A673 (cell line): ENCODE results near the gene MICAL3. TPM values are rescaled to one million over a fixed set of nuclear protein-coding genes. Genes with fewer than 3 reads are reported as not detected.

Experiments used
- BruUV-seq: library from RNA; stranded (reverse); fragments of 400-500 nt; replicated peaks from 2 replicates; lab custom pipeline; 2021; lab: Mats Ljungman, UMichigan
- CTCF ChIA-PET: fragments of 300-600 bp; sonication (Branson Sonifier 250); formaldehyde crosslinking; loops from one replicate; lab custom pipeline; 2022; ENCODE audit warnings: antibody characterized with exemption; lab: Charles Lee
- POLR2A ChIA-PET: fragments of 300-600 bp; sonication (Branson Sonifier 250); formaldehyde crosslinking; loops from one replicate; lab custom pipeline; 2022; ENCODE audit warnings: antibody characterized with exemption; ENCODE audit not compliant: low non-redundant PET; lab: Charles Lee
- DNase-seq: peaks from one replicate; pipeline ENCODE4 v3.0.0-alpha.2; 2015; ENCODE audit warnings: low spot score
- H3K27ac ChIP-seq: fragments of 200-600 bp; sonication (generic); 2 replicates; pipeline ENCODE4 v1.5.1; 2016; ENCODE audit warnings: mixed run types, low read depth, mild to moderate bottlenecking, mixed read lengths, antibody characterized with exemption, low read length; ENCODE audit not compliant: poor library complexity, severe bottlenecking
- H3K27me3 ChIP-seq: fragments of 200-600 bp; sonication (generic); replicated peaks from 2 replicates; pipeline ENCODE4 v1.6.1; 2017; ENCODE audit warnings: mixed run types, low read depth, mild to moderate bottlenecking, mixed read lengths, antibody characterized with exemption, low read length; ENCODE audit not compliant: insufficient read depth, poor library complexity
- H3K36me3 ChIP-seq: fragments of 200-600 bp; sonication (generic); 2 replicates; pipeline ENCODE4 v1.6.1; 2016; ENCODE audit warnings: mixed run types, mild to moderate bottlenecking, mixed read lengths, antibody characterized with exemption, low read length; ENCODE audit not compliant: insufficient read depth, poor library complexity, severe bottlenecking
- H3K4me1 ChIP-seq: fragments of 200-600 bp; sonication (generic); 2 replicates; pipeline ENCODE4 v1.6.1; 2017; ENCODE audit warnings: mixed run types, mild to moderate bottlenecking, mixed read lengths, antibody characterized with exemption, low read length; ENCODE audit not compliant: insufficient read depth, poor library complexity, severe bottlenecking
- H3K4me3 ChIP-seq: fragments of 200-600 bp; sonication (generic); 2 replicates; pipeline ENCODE4 v1.5.1; 2016; ENCODE audit warnings: low read depth, mixed run types, mild to moderate bottlenecking, mixed read lengths, low read length; ENCODE audit not compliant: poor library complexity, severe bottlenecking
- H3K9me3 ChIP-seq: fragments of 200-600 bp; sonication (generic); 2 replicates; pipeline ENCODE4 v1.6.1; 2016; ENCODE audit warnings: mixed run types, low read depth, mild to moderate bottlenecking, mixed read lengths, antibody characterized with exemption, low read length; ENCODE audit not compliant: poor library complexity, severe bottlenecking
- CTCF ChIP-seq: fragments of 300-800, 200-600 bp; sonication (generic); conservative IDR thresholded peaks from 2 replicates; pipeline ENCODE4 v1.5.1; 2017; ENCODE audit warnings: low read depth, mild to moderate bottlenecking, antibody characterized with exemption, low read length, moderate library complexity, mixed read lengths
- EZH2 ChIP-seq: fragments of 200-600 bp; sonication (generic); IDR thresholded peaks from 2 replicates; pipeline ENCODE4 v1.6.1; 2017; ENCODE audit warnings: borderline replicate concordance, low read depth, mild to moderate bottlenecking, mixed read lengths, antibody characterized with exemption, low read length; ENCODE audit not compliant: poor library complexity, severe bottlenecking
- intact Hi-C: fragments of 100-400 bp; cut with micrococcal nuclease; formaldehyde crosslinking; loops from one replicate; pipeline ENCODE4 v1.10.0; 2022; ENCODE audit not compliant: unreplicated experiment
- total RNA-seq: library from RNA; stranded (reverse); gene quantifications from 2 replicates; pipeline ENCODE4 v1.2.3, GENCODE V29; 2021

MICAL3 gene
- total RNA-seq, 1 experiment from 2014 or later = 63.6 TPM

GRCh38 chr22:18000441-18001039 lies 23.8 kb downstream of the MICAL3 start:
- ChIA-PET POLR2A (no interaction called here), CTCF (interaction anchor here (0.8 kb wide), 1 partner anchor 76 kb away, joined by 3 read pairs; no protein-coding TSS in a partner anchor)
- Histone ChIP-seq H3K27ac (peak overlapping the region; percentile 93), H3K4me3 (peak overlapping the region; percentile 90), H3K36me3 (no peaks in the 10 kb centered on the region), H3K4me1 (peaks cover 9% of the 10 kb centered on the region), H3K27me3 (no peaks in the 10 kb centered on the region), H3K9me3 (no peaks in the 10 kb centered on the region)
- peak; percentile 41 for DNase-seq
- no TSS peak for BruUV-seq
- TF ChIP-seq EZH2 = no peak
- TF ChIP-seq CTCF = no peak
- intact Hi-C loops = no loop called here

GRCh38 chr22:17999851-18000250 lies 24.5 kb downstream of the MICAL3 start:
- ChIA-PET POLR2A (no interaction called here), CTCF (interaction anchor here (0.7 to 0.8 kb wide), 2 partner anchors 40 to 76 kb away, joined by 3 to 5 read pairs; no protein-coding TSS in a partner anchor)
- H3K36me3 ChIP-seq = no peaks in the 10 kb centered on the region
- H3K27me3 ChIP-seq = no peaks in the 10 kb centered on the region
- intact Hi-C loops = no loop called here
- TF ChIP-seq EZH2 (no peak), CTCF (no peak)
- H3K4me3 ChIP-seq = peak overlapping the region; percentile 90
- TSS peak; percentile 43 for BruUV-seq
- DNase-seq = no peak
- H3K4me1 ChIP-seq = peaks cover 9% of the 10 kb centered on the region
- H3K9me3 ChIP-seq = no peaks in the 10 kb centered on the region
- H3K27ac ChIP-seq = no peak overlapping the region

- no peaks in the 10 kb centered on the region for H3K27me3 ChIP-seq
- DNase-seq = no peak
- H3K27ac ChIP-seq = no peak overlapping the region
- intact Hi-C loops = no loop called here
- POLR2A ChIA-PET = no interaction called here
- H3K9me3 ChIP-seq = no peaks in the 10 kb centered on the region
- TF ChIP-seq CTCF (no peak), EZH2 (no peak)
- H3K4me1 ChIP-seq = peaks cover 9% of the 10 kb centered on the region
- no peak overlapping the region for H3K4me3 ChIP-seq
- CTCF ChIA-PET = no interaction called here
- no TSS peak for BruUV-seq
- no peaks in the 10 kb centered on the region for H3K36me3 ChIP-seq
These were observed 25.4 kb downstream of the MICAL3 start for GRCh38 chr22:17998913-17999312.
